Ectodermal cell (in vitro differentiated cells): ENCODE data around the gene NLRP5. TPM values are rescaled to one million over a fixed set of nuclear protein-coding genes. Genes with fewer than 3 reads are reported as not detected.
"Not testable (repeated sequence)": the region's sequence is repeated elsewhere in the genome, so short reads cannot be mapped to it uniquely, and the experiment has no call there.

ENCODE experiments used
- H3K27ac ChIP-seq: 2 replicates; pipeline ENCODE4 v1.7.0; 2013; ENCODE audit warnings: mild to moderate bottlenecking, low read depth, low read length; ENCODE audit not compliant: insufficient read depth, poor library complexity, severe bottlenecking
- H3K27me3 ChIP-seq: 2 replicates; pipeline ENCODE4 v1.7.0; 2013; ENCODE audit warnings: mild to moderate bottlenecking, low read length; ENCODE audit not compliant: insufficient read depth, control insufficient read depth, poor library complexity, severe bottlenecking
- H3K36me3 ChIP-seq: one replicate; pipeline ENCODE4 v1.7.0; 2013; ENCODE audit warnings: low read length; ENCODE audit not compliant: control insufficient read depth, insufficient read depth
- H3K4me1 ChIP-seq: one replicate; pipeline ENCODE4 v1.7.0; 2013; ENCODE audit warnings: low read length; ENCODE audit not compliant: control insufficient read depth, insufficient read depth
- H3K4me3 ChIP-seq: 2 replicates; pipeline ENCODE4 v1.7.0; 2013; ENCODE audit warnings: low read depth, low read length, control low read depth; ENCODE audit not compliant: insufficient read depth
- H3K9me3 ChIP-seq: 2 replicates; pipeline ENCODE4 v1.7.0; 2013; ENCODE audit warnings: mild to moderate bottlenecking, low read length, moderate library complexity; ENCODE audit not compliant: control insufficient read depth
- whole genome bisulfite sequencing, 2 experiments: methylation state at CpG; one replicate each; pipeline ENCODE4 v1.1.7; 2013; ENCODE audit warnings: missing lambda C conversion rate in 2 of 2; 5-methylcytosine and 5-hydroxymethylcytosine counted together
- polyA plus RNA-seq, 4 experiments: library from polyadenylated mRNA; stranded (reverse); fragments of 50-300 nt; gene quantifications; one replicate each; pipeline ENCODE4 v1.2.3, GENCODE V29; 2013

NLRP5 gene
- polyA plus RNA-seq (2013, experiment 1 of 4), result not detected
- not detected for polyA plus RNA-seq (2013, experiment 2 of 4)
- polyA plus RNA-seq (2013, experiment 3 of 4), result not detected
- not detected for polyA plus RNA-seq (2013, experiment 4 of 4)

- 75 to 78% methylated on average over 10 of the region's 10 CpGs for WGBS, 2 experiments
- Histone ChIP-seq H3K36me3 (no peaks in the 10 kb centered on the region), H3K4me3 (no peak within 1 kb of the TSS), H3K4me1 (no peaks in the 10 kb centered on the region), H3K9me3 (peaks cover 8% of the 10 kb centered on the region), H3K27ac (no peak within 1 kb of the TSS), H3K27me3 (no peaks in the 10 kb centered on the region)
Observed at GRCh38 chr19:55986487-55986886, at the start of gene NLRP5. Gene NLRP5, plus strand, starts transcription at chr19:55986775.

DNA sequence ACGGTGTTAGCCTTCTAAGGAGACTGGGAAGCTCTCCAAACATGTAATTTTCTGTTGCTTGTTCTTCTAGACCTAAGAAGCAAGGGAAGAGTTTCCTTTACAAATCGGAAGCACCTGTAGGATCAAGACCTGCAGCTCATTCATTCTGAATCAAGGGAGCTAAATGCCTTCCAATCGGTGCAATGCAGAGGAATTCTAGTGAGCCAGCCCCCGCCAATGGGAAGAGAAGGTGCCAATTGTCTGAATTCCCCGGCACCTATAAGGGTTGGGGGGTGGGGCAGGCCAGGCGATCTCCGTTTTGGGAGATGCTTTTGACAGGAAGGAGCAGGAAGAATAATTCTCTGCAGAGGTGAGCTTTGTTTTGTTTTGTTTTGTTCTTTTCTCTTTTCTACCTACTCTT, 47.4 kb upstream of the NLRP5 start:
- no peak overlapping the region for H3K4me3 ChIP-seq
- no peaks in the 10 kb centered on the region for H3K4me1 ChIP-seq
- no peaks in the 10 kb centered on the region for H3K27me3 ChIP-seq
- peaks cover 16% of the 10 kb centered on the region for H3K9me3 ChIP-seq
- H3K36me3 ChIP-seq, result no peaks in the 10 kb centered on the region
- H3K27ac ChIP-seq, result no peak overlapping the region
- WGBS, 2 experiments, result 66 to 73% methylated on average over 7 of the region's 7 CpGs

DNA sequence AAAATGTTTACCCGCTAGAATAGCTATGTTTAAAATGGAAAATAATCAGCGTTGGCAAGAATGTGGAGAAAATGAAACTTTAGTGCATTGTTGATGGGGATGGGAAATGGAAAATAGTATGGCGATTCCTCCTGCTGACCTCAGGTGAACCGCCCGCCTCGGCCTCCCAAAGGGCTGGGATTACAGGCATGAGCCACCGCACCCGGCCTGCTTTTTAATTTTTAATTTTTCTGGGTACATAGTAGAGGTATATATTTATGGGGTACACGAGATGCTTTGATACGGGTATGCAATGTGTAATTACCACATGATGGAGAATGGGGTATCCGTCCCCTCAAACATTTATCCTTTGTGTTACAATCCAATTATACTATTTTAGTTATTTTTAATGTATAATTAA, 46.3 kb upstream of the NLRP5 start:
- 88 to 91% methylated on average over 10 of the region's 11 CpGs for WGBS, 2 experiments
- Histone ChIP-seq H3K4me1 (no peaks in the 10 kb centered on the region), H3K27ac (no peak overlapping the region), H3K36me3 (no peaks in the 10 kb centered on the region), H3K27me3 (no peaks in the 10 kb centered on the region), H3K4me3 (no peak overlapping the region), H3K9me3 (peaks cover 14% of the 10 kb centered on the region)

GRCh38 chr19:55947532-55947931, 39.0 kb upstream of the NLRP5 start, which contains the start of gene NLRP8:
Gene NLRP8, plus strand, starts transcription at chr19:55947832.
- peaks cover 3% of the 10 kb centered on the region for H3K9me3 ChIP-seq
- 73 to 77% methylated on average over 8 of the region's 8 CpGs for WGBS, 2 experiments

DNA sequence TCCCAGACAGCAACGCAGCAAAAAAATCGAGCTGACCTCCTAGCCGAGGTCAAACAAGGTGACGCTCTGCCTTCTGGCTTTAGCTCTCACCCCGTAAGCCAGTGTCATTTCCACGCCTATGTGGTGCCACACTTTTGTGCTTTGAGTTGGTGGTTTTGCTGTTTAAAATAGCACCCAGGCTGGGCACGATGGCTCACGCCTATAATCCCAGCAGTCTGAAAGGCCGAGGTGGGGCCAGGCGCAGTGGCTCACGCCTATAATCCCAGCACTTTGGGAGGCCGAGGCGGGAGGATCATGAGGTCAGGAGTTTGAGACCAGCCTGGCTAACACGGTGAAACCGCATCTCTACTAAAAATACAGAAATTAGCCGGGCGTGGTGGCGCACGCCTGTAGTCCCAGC, 36.0 kb upstream of the NLRP5 start:
- not testable (repeated sequence) for H3K27ac ChIP-seq, H3K27me3 ChIP-seq, H3K4me1 ChIP-seq, H3K4me3 ChIP-seq, H3K36me3 ChIP-seq, H3K9me3 ChIP-seq
- WGBS, 2 experiments, result 86% methylated on average over 19 of the region's 19 CpGs

More at GRCh38 chr19:55947532-55947931, 39.0 kb upstream of the NLRP5 start, which contains the start of gene NLRP8:
- Histone ChIP-seq H3K27me3 (no peaks in the 10 kb centered on the region), H3K4me1 (no peaks in the 10 kb centered on the region), H3K4me3 (no peak within 1 kb of the TSS), H3K27ac (no peak within 1 kb of the TSS), H3K36me3 (no peaks in the 10 kb centered on the region)

- Histone ChIP-seq H3K27me3 (no peaks in the 10 kb centered on the region), H3K27ac (no peak overlapping the region), H3K4me3 (no peak overlapping the region), H3K9me3 (peaks cover 9% of the 10 kb centered on the region), H3K36me3 (no peaks in the 10 kb centered on the region), H3K4me1 (no peaks in the 10 kb centered on the region)
- 89 to 91% methylated on average over 7 of the region's 7 CpGs for WGBS, 2 experiments
Observed at GRCh38 chr19:55956431-55956830, 30.1 kb upstream of the NLRP5 start.

GRCh38 chr19:55958356-55958755, 28.2 kb upstream of the NLRP5 start:
- WGBS, 2 experiments, result 65 to 68% methylated on average over 4 of the region's 4 CpGs
- peaks cover 15% of the 10 kb centered on the region for H3K9me3 ChIP-seq

DNA sequence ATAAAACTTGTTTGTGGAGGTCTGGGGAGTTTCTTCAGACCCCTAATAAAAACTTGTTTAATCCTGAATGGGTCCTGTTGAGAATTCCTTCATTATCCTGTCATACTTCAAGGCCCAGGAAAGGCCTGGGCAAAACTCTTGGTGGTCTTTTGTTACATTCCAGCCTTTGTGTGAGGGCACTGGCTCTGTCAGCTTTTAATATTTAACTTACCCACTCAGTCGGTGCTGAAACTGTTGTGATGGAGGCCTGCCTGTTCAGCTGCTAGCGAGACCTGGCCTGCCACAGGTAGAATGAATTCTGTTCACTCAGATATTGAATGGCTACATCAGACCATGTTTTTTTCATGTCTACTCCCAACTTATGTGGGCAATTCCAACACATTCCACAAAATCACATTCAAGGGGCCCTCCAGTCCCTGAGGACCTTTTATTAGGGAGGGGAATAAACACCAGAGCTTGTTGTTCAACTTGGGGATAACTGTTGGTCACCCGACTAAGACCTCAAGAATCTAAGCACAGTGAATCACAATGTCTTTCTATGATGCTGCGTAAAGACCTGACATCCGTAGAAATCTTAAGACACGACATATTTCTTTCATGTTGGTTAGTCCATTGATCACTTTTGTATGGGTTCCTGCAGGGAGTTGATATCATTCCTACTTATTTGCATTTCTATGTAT, 26.4 kb upstream of the NLRP5 start:
- Histone ChIP-seq H3K4me3 (no peak overlapping the region), H3K4me1 (no peaks in the 10 kb centered on the region), H3K27ac (no peak overlapping the region), H3K36me3 (no peaks in the 10 kb centered on the region), H3K9me3 (peaks cover 15% of the 10 kb centered on the region), H3K27me3 (no peaks in the 10 kb centered on the region)
- WGBS, 2 experiments, result 82 to 83% methylated on average over 6 of the region's 6 CpGs

More at GRCh38 chr19:55958356-55958755, 28.2 kb upstream of the NLRP5 start:
- Histone ChIP-seq H3K4me1 (no peaks in the 10 kb centered on the region), H3K27me3 (no peaks in the 10 kb centered on the region), H3K27ac (no peak overlapping the region), H3K4me3 (no peak overlapping the region), H3K36me3 (no peaks in the 10 kb centered on the region)

DNA sequence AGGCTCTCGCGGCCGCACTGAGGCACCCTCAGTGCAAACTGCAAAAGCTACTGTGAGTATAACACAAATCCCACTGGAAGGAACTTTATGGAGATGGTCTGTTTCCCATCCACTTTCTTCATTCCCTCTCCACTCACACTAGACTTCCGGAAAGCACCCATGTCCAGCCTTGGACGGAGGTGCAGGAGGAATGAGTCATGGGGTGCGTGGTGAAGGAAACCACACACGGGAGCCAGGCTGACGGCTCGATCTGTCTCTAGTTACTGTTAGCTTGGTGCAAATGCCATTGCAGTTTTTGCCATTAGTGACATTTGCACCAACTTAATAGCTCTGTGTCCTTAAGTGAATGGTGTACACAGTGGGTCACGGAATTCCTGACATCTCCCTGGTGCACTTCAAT, 24.4 kb upstream of the NLRP5 start:
- 89 to 93% methylated on average over 10 of the region's 10 CpGs for WGBS, 2 experiments
- peaks cover 20% of the 10 kb centered on the region for H3K9me3 ChIP-seq

GRCh38 chr19:55973982-55974381, 12.6 kb upstream of the NLRP5 start:
- Histone ChIP-seq H3K4me1 (no peaks in the 10 kb centered on the region), H3K9me3 (peaks cover 5% of the 10 kb centered on the region)

More for the DNA sequence above, 24.4 kb upstream of the NLRP5 start:
- H3K27me3 ChIP-seq, result no peaks in the 10 kb centered on the region
- H3K4me3 ChIP-seq, result no peak overlapping the region
- H3K4me1 ChIP-seq, result no peaks in the 10 kb centered on the region
- no peak overlapping the region for H3K27ac ChIP-seq
- H3K36me3 ChIP-seq, result no peaks in the 10 kb centered on the region

More at GRCh38 chr19:55973982-55974381, 12.6 kb upstream of the NLRP5 start:
- Histone ChIP-seq H3K27me3 (no peaks in the 10 kb centered on the region), H3K27ac (no peak overlapping the region), H3K36me3 (no peaks in the 10 kb centered on the region), H3K4me3 (no peak overlapping the region)
- 41 to 60% methylated on average over 3 of the region's 3 CpGs for WGBS, 2 experiments
